Measurements from ENCODE around the gene SALL1.

DNA sequence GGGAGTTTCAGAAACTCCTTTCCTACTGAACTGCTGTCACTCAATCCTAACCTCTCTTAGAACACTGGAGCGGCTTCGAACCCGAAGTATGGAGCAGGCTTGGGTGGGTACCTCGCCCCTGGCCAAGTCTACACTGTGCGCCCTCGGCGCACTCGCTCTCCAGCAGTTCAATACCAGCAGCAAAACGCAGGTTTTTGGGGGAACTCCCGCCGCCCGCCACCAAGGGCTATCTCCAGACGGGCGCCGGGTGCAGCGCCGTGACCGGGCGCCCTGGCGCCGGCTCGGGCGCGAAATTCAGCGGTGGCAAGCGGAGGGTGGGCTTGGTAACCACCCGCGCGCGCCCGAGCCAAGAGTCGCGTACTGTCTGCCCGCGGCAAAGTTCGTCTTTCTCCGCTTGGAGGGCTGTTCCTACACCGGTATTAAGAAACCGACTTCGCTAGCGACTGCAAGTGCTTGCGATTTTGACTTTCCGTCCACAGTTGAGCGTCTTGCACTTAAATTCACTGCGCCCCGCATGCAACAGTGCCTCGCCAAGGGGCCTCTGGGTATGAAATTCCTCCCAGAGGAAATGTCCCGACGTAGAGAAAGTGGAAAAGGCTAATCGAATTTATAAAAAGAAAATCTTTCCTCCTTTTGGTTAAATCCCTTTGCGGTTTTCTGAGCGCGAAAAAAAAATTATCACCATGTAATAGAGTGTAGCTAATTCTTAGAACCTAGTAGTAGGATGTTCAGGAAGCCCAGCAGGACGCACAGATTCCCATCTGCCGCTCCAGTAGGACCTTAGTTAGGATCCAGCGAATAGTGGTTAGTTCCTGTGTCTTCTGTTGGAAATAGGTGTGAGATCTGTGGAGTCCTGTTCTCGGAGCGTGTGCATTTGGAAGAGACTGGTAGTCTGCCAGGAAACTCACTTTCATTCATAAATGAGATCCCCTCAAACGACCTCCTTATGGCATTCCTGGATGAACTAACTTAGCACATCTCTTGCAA is 5.0 kb upstream of the SALL1 start:
- TF ChIP-seq CTCF (conservative IDR thresholded peaks at IDR 0.05; ENCODE audit: low read length) (no peak), EZH2phosphoT487 (IDR thresholded peaks at IDR 0.05; ENCODE audit: borderline replicate concordance) (no peak)

Measured in Loucy (cell line).